IMR-90 (cell line): ENCODE data around the gene SDHAF3. TPM values are rescaled to one million over a fixed set of nuclear protein-coding genes. Genes with fewer than 3 reads are reported as not detected.

ENCODE experiments used
- ATAC-seq: fragments of 200-7000 bp; cut with Tn5 transposase; 2 replicates; pipeline ENCODE4 v1.9.1; 2020; ENCODE audit warnings: low read depth, mild to moderate bottlenecking, moderate library complexity
- BruUV-seq: library from RNA; stranded (reverse); fragments of 400-500 nt; replicated peaks from 2 replicates; lab custom pipeline; 2021; lab: Mats Ljungman, UMichigan
- CTCF ChIA-PET: fragments of 300-600 bp; formaldehyde crosslinking; extraction: SDS; loops from one replicate; lab custom pipeline; 2021; ENCODE audit warnings: antibody characterized with exemption; lab: Yijun Ruan, JAX
- POLR2A ChIA-PET: fragments of 300-600 bp; sonication (Branson Sonifier 250); formaldehyde crosslinking; loops from one replicate; lab custom pipeline; 2022; ENCODE audit warnings: antibody characterized with exemption; ENCODE audit not compliant: unreplicated experiment; lab: Charles Lee
- DNase-seq: peaks from one replicate; pipeline ENCODE4 v3.0.0; 2013
- H2AFZ ChIP-seq: replicated peaks from 2 replicates; pipeline ENCODE3; 2013; ENCODE audit warnings: low read length, mild to moderate bottlenecking; ENCODE audit not compliant: poor library complexity
- H2AK5ac ChIP-seq: 2 replicates; pipeline ENCODE4 v1.6.1; 2013; ENCODE audit warnings: low read depth, low read length, inconsistent platforms
- H2AK9ac ChIP-seq: replicated peaks from 2 replicates; pipeline ENCODE3; 2013; ENCODE audit warnings: mild to moderate bottlenecking, low read depth, low read length, moderate library complexity; ENCODE audit not compliant: poor library complexity
- H2BK120ac ChIP-seq: 2 replicates; pipeline ENCODE4 v1.6.1; 2013; ENCODE audit warnings: low read depth, low read length, inconsistent platforms
- H2BK15ac ChIP-seq: 3 replicates; pipeline ENCODE4 v1.6.1; 2013; ENCODE audit warnings: low read depth, low read length, inconsistent platforms
- H2BK20ac ChIP-seq: 2 replicates; pipeline ENCODE4 v1.6.1; 2013; ENCODE audit warnings: low read depth, mild to moderate bottlenecking, inconsistent platforms, low read length, moderate library complexity
- H2BK5ac ChIP-seq: 2 replicates; pipeline ENCODE4 v1.6.1; 2013; ENCODE audit warnings: mild to moderate bottlenecking, low read depth, low read length, inconsistent platforms; ENCODE audit not compliant: poor library complexity, severe bottlenecking
- H3K14ac ChIP-seq: replicated peaks from 2 replicates; pipeline ENCODE4 v1.6.1; 2013; ENCODE audit warnings: low read depth, low read length, inconsistent platforms
- H3K18ac ChIP-seq: 2 replicates; pipeline ENCODE4 v1.6.1; 2013; ENCODE audit warnings: low read depth, low read length, control low read depth
- H3K23ac ChIP-seq: 2 replicates; pipeline ENCODE4 v1.6.1; 2013; ENCODE audit warnings: low read depth, low read length, inconsistent platforms
- H3K27ac ChIP-seq: 2 replicates; pipeline ENCODE4 v1.5.1; 2013; ENCODE audit warnings: mild to moderate bottlenecking, control low read depth, low read length; ENCODE audit not compliant: insufficient read depth
- H3K27me3 ChIP-seq: 2 replicates; pipeline ENCODE4 v1.6.1; 2013; ENCODE audit warnings: low read length; ENCODE audit not compliant: control insufficient read depth, insufficient read depth
- H3K36me3 ChIP-seq: 2 replicates; pipeline ENCODE4 v1.6.1; 2013; ENCODE audit warnings: low read length, mixed read lengths; ENCODE audit not compliant: control insufficient read depth, insufficient read depth
- H3K4ac ChIP-seq: 2 replicates; pipeline ENCODE4 v1.6.1; 2013; ENCODE audit warnings: low read depth, low read length, inconsistent platforms
- H3K4me1 ChIP-seq: 2 replicates; pipeline ENCODE4 v1.6.1; 2013; ENCODE audit warnings: low read length, mixed read lengths; ENCODE audit not compliant: control insufficient read depth, insufficient read depth
- H3K4me2 ChIP-seq: 2 replicates; pipeline ENCODE4 v1.6.1; 2013; ENCODE audit warnings: low read depth, mild to moderate bottlenecking, control low read depth, low read length, moderate library complexity
- H3K4me3 ChIP-seq: 2 replicates; pipeline ENCODE4 v1.5.1; 2013; ENCODE audit warnings: low read depth, mild to moderate bottlenecking, control low read depth, low read length, moderate library complexity; ENCODE audit not compliant: insufficient read depth
- H3K56ac ChIP-seq: 2 replicates; pipeline ENCODE4 v1.6.1; 2013; ENCODE audit warnings: low read length, inconsistent platforms; ENCODE audit not compliant: insufficient read depth; ENCODE audit errors: extremely low read depth
- H3K79me1 ChIP-seq, 2 experiments: 2 replicates each; pipeline ENCODE4 v1.6.1; 2013; ENCODE audit warnings: low read length in 2 of 2, inconsistent platforms in 1 of 2, low read depth in 1 of 2
- H3K9ac ChIP-seq: 2 replicates; pipeline ENCODE4 v1.6.1; 2013; ENCODE audit warnings: low read depth, low read length, control low read depth
- H3K9me1 ChIP-seq: 2 replicates; pipeline ENCODE4 v1.6.1; 2013; ENCODE audit warnings: low read length, inconsistent platforms; ENCODE audit not compliant: insufficient read depth
- H3K9me3 ChIP-seq: 2 replicates; pipeline ENCODE4 v1.6.1; 2013; ENCODE audit warnings: low read length; ENCODE audit not compliant: control insufficient read depth, insufficient read depth
- H4K20me1 ChIP-seq: 2 replicates; pipeline ENCODE4 v1.6.1; 2013; ENCODE audit warnings: low read length, inconsistent platforms; ENCODE audit not compliant: insufficient read depth
- H4K5ac ChIP-seq: 2 replicates; pipeline ENCODE4 v1.6.1; 2013; ENCODE audit warnings: mild to moderate bottlenecking, low read depth, low read length, control low read depth
- H4K8ac ChIP-seq, 2 experiments: 2 replicates each; pipeline ENCODE4 v1.6.1; 2013; ENCODE audit warnings: low read depth in 2 of 2, low read length in 2 of 2, control low read depth in 1 of 2, inconsistent platforms in 1 of 2
- H4K91ac ChIP-seq: 2 replicates; pipeline ENCODE4 v1.6.1; 2013; ENCODE audit warnings: low read depth, low read length, inconsistent platforms; ENCODE audit not compliant: insufficient read depth
- CEBPB ChIP-seq: IDR thresholded peaks from 2 replicates; pipeline ENCODE4 v1.6.1; 2012; ENCODE audit warnings: low read depth, low read length, improper control_type of control experiment
- RAD21 ChIP-seq: IDR thresholded peaks from 2 replicates; pipeline ENCODE4 v1.6.1; 2012; ENCODE audit warnings: low read length, improper control_type of control experiment
- RCOR1 ChIP-seq: IDR thresholded peaks from 2 replicates; pipeline ENCODE4 v1.6.1; 2012; ENCODE audit warnings: mild to moderate bottlenecking, low read length, improper control_type of control experiment; ENCODE audit not compliant: insufficient replicate concordance
- WGBS, 2 experiments: methylation state at CpG; one replicate each; pipeline versions ENCODE4 v1.1.5 to v1.1.7; 2013; ENCODE audit warnings: missing lambda C conversion rate in 2 of 2; ENCODE audit not compliant: insufficient read length in 1 of 2; ENCODE audit errors: extremely low coverage in 2 of 2; 5-methylcytosine and 5-hydroxymethylcytosine counted together
- dilution Hi-C: fragments of 300-500 bp; cut with HindIII; formaldehyde crosslinking; loops from one replicate; pipeline ENCODE4 v1.14.3; 2018; ENCODE audit warnings: low sequenced_read_pairs; ENCODE audit not compliant: unreplicated experiment
- in situ Hi-C: fragments of 300-500 bp; cut with MboI; formaldehyde crosslinking; loops from 3 replicates; pipeline ENCODE4 v1.14.3; 2019; ENCODE audit warnings: low sequenced_read_pairs, inconsistent platforms, mixed read lengths
- intact Hi-C: fragments of 100-400 bp; cut with micrococcal nuclease; formaldehyde crosslinking; loops from 2 replicates; pipeline ENCODE4 v1.10.0; 2022
- polyA plus RNA-seq, 3 experiments: library from polyadenylated mRNA; depleted of rRNA; stranded (reverse); fragments of >200 nt; gene quantifications; 2 replicates each; pipeline ENCODE4 v1.2.3, GENCODE V29; 2012; ENCODE audit warnings: low replicate concordance in 1 of 3
- total RNA-seq: library from RNA; depleted of rRNA; stranded (reverse); fragments of >200 nt; gene quantifications from 2 replicates; pipeline ENCODE4 v1.2.3, GENCODE V29; 2012

The SDHAF3 gene
- total and polyA plus RNA-seq, 2 of the 4 experiments (the other 2 are of a cell fraction) = 5.7 to 6.1 TPM

DNA sequence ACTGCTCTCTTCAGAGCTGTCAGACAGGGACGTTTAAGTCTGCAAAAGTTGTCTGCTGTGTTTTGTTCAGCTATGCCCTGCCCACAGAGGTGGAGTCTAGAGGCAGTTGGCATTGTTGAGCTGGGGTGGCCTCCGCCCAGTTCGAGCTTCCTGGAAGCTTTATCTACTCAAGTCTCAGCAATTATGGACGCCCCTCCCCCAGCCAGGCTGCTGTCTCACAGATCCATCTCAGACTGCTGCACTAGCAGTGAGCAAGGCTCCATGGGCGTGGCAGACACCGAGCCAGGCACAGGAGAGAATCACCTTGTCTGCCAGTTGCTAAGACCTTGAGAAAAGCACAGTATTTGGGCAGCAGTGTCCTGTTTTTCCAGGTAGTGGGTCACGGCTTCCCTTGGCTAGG is 98.1 kb downstream of the SDHAF3 start:
- CTCF ChIA-PET = no interaction called here

More for the DNA sequence above, 98.1 kb downstream of the SDHAF3 start:
- Histone ChIP-seq H3K4me1 (no peaks in the 10 kb centered on the region), H3K9me3 (no peaks in the 10 kb centered on the region; the same call in 1 of the 2 replicates), H3K4me3 (no peak overlapping the region), H2BK120ac (no peak overlapping the region), H2BK5ac (no peak overlapping the region), H3K18ac (no peak overlapping the region), H4K20me1 (no peaks in the 10 kb centered on the region), H3K79me1 (no peaks in the 10 kb centered on the region), H3K14ac (no peak overlapping the region), H3K4me2 (no peak overlapping the region), H3K27me3 (no peaks in the 10 kb centered on the region), H3K36me3 (no peaks in the 10 kb centered on the region), H2BK15ac (no peak overlapping the region), H2AK5ac (no peak overlapping the region), H3K23ac (no peak overlapping the region), H3K56ac (no peak overlapping the region), H3K27ac (no peak overlapping the region), H3K9ac (no peak overlapping the region), H2AFZ (no peak overlapping the region), H2BK20ac (no peak overlapping the region), H3K4ac (no peak overlapping the region), H4K91ac (no peak overlapping the region), H4K8ac (no peak overlapping the region), H2AK9ac (no peak overlapping the region), H4K5ac (no peak overlapping the region), H3K9me1 (no peaks in the 10 kb centered on the region)
- 0% methylated on average over 1 of the region's 7 CpGs; no CpG with 5 or more reads in 1 of the 2 experiments for WGBS, 2 experiments
- POLR2A ChIA-PET = no interaction called here
- no peak for ATAC-seq
- BruUV-seq = no TSS peak
- intact Hi-C loops = no loop called here
- no peak for DNase-seq
- TF ChIP-seq RAD21 = no peak
- no peak for TF ChIP-seq RCOR1
- no peak for TF ChIP-seq CEBPB
- dilution Hi-C loops = no loop called here
- in situ Hi-C loops = no loop called here
